Loucy (cell line): Measurements from ENCODE around the gene DDX39A.

Experiments used
- CTCF ChIP-seq: fragments of 200-600 bp; sonication (generic); conservative IDR thresholded peaks from 2 replicates; pipeline ENCODE4 v1.5.1; 2014; ENCODE audit warnings: mild to moderate bottlenecking, antibody characterized with exemption, low read length
- EZH2phosphoT487 ChIP-seq: fragments of 200-600 bp; IDR thresholded peaks from 2 replicates; pipeline ENCODE4 v1.6.1; 2018; ENCODE audit warnings: antibody characterized with exemption, mild to moderate bottlenecking, moderate library complexity, borderline replicate concordance

- TF ChIP-seq CTCF (no peak), EZH2phosphoT487 (no peak)
These were observed 22.1 kb upstream of the DDX39A start for GRCh38 chr19:14441041-14441938.
